ENCODE measurements around the gene COPS6. TPM values are rescaled to one million over a fixed set of nuclear protein-coding genes. Genes with fewer than 3 reads are reported as not detected.

The COPS6 gene
- total RNA-seq, 4 donors from 2014 or later = 22.3 to 42.7 (median 30.0) TPM

GRCh38 chr7:100107890-100108289 is 19.1 kb downstream of the COPS6 start:
- no peak for TF ChIP-seq CTCF (IDR thresholded peaks at IDR 0.05)
- no peak for TF ChIP-seq POLR2A (IDR thresholded peaks at IDR 0.05)
- 84 to 85% methylated on average over 11 of the region's 11 CpGs for WGBS, 2 donors

GRCh38 chr7:100109521-100110163 is 20.9 kb downstream of the COPS6 start:
- no peak overlapping the region for H3K4me3 ChIP-seq (ENCODE audit: low read depth, poor library complexity, severe bottlenecking)
- WGBS, 2 donors = 81 to 88% methylated on average over 12 of the region's 12 CpGs
- TF ChIP-seq POLR2A (IDR thresholded peaks at IDR 0.05) = no peak
- no peak for TF ChIP-seq CTCF (IDR thresholded peaks at IDR 0.05)
- intact Hi-C loops (cut with DNase I; ENCODE audit: low total_unique reads) = no loop called here
- DNase-seq (ENCODE audit: low spot score in 2 of 2) = no peak

More at GRCh38 chr7:100107890-100108289, 19.1 kb downstream of the COPS6 start:
- DNase-seq (ENCODE audit: low spot score in 2 of 2) = no peak
- intact Hi-C loops (cut with DNase I; ENCODE audit: low total_unique reads) = no loop called here
- H3K4me3 ChIP-seq (ENCODE audit: low read depth, poor library complexity, severe bottlenecking) = no peak overlapping the region

GRCh38 chr7:100111156-100111555 is 22.4 kb downstream of the COPS6 start:
- WGBS, 2 donors = 88 to 92% methylated on average over 7 of the region's 7 CpGs
- no peak for DNase-seq (ENCODE audit: low spot score in 2 of 2)
- intact Hi-C loops (cut with DNase I; ENCODE audit: low total_unique reads) = no loop called here
- H3K4me3 ChIP-seq (ENCODE audit: low read depth, poor library complexity, severe bottlenecking) = no peak overlapping the region
- TF ChIP-seq CTCF (IDR thresholded peaks at IDR 0.05) (no peak), POLR2A (IDR thresholded peaks at IDR 0.05) (no peak)

- no peak overlapping the region for H3K4me3 ChIP-seq (ENCODE audit: low read depth, poor library complexity, severe bottlenecking)
- WGBS, 2 donors = 92% methylated on average over 11 to 12 of the region's 13 CpGs
- TF ChIP-seq POLR2A (IDR thresholded peaks at IDR 0.05) (no peak), CTCF (IDR thresholded peaks at IDR 0.05) (no peak)
- intact Hi-C loops (cut with DNase I; ENCODE audit: low total_unique reads) = no loop called here
- no peak for DNase-seq (ENCODE audit: low spot score in 2 of 2)
Observed at GRCh38 chr7:100111914-100112313, 23.1 kb downstream of the COPS6 start.

- TF ChIP-seq CTCF (IDR thresholded peaks at IDR 0.05) = no peak
- TF ChIP-seq POLR2A (IDR thresholded peaks at IDR 0.05) = no peak
- no peak for DNase-seq (ENCODE audit: low spot score in 2 of 2)
- intact Hi-C loops (cut with DNase I; ENCODE audit: low total_unique reads) = no loop called here
- whole genome bisulfite sequencing, 2 donors = 84 to 92% methylated on average over 7 of the region's 7 CpGs
- no peak overlapping the region for H3K4me3 ChIP-seq (ENCODE audit: low read depth, poor library complexity, severe bottlenecking)
Observed at GRCh38 chr7:100115026-100115425, 26.3 kb downstream of the COPS6 start.
